HG03571 (cell line): ENCODE results near the gene ZNG1F.
"Not testable (repeated sequence)": the region's sequence is repeated elsewhere in the genome, so short reads cannot be mapped to it uniquely, and the experiment has no call there.

Experiments used
- ATAC-seq: cut with Tn5 transposase; IDR thresholded peaks from one replicate; pipeline ENCODE4 v1.9.1; 2021; ENCODE audit not compliant: unreplicated experiment

ZNG1F gene

GRCh38 chr9:41189217-41189616 lies at the start of gene ZNG1F:
TSS of gene ZNG1F (minus strand) at chr9:41189317. CDS start at chr9:41189258, 59 bp downstream.
- ATAC-seq = not testable (repeated sequence)

DNA sequence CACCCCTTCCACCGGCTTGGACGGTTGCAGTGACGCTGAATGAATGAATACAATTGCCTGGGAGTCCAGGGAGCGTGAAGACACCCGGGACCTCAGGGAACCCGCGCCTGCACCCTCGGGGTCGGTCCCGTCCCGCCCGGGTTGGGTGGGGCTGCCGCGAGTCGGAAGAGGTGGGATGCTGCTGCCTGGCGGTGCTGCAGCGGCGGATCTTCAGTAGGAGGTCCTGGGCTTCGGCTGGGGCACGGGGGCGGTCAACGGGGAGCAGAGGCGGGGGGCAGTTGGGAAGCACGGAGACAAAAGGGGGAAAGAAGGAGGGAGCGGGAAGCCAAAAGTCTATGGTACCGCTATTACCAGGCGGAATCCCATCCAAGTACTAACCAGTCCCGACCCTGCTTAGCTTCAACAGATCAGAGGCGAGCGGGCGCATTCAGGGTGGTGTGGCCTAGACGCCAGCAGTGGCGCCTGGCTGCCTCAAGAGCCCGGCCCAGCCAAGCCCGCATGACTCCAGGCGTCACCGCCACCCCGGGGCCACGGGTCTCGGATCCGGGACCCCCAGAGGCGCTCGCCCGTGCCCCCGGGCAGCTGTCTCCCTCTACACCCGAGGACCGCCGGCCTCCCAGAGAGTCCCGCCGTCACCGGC lies 48.1 kb upstream of the ZNG1F start:
- not testable (repeated sequence) for ATAC-seq

DNA sequence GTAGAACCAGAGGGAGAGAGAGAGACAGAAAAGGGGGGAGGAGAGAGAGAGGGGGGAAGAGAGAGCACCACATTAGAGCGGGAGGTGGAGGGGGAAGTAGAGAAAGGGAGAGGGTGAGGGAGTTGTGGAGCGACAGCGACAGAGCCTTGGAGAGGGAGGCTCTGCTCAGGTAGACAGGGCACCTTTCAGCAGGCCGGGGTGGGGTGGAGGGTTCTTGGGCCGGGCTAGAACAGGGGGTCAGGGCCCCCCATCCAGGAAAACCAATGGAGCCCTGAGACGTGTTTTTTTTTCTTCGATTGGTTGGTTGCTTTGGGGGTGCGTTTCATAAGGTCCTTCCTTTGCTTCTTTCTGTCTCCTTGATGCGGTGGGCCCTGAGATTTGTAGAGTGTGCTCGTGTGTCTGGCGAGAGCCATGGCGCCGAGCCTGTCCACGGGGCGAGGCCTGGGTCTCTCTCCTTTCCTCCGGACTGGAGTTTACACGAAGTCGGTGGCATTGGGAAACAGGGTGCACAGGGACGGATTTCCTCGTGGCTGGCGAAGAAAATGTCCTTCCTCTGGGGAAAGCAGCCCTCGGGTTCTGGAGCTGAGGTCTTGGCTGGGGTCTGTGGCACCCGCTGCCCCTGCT lies 47.5 kb upstream of the ZNG1F start:
- ATAC-seq = not testable (repeated sequence)

DNA sequence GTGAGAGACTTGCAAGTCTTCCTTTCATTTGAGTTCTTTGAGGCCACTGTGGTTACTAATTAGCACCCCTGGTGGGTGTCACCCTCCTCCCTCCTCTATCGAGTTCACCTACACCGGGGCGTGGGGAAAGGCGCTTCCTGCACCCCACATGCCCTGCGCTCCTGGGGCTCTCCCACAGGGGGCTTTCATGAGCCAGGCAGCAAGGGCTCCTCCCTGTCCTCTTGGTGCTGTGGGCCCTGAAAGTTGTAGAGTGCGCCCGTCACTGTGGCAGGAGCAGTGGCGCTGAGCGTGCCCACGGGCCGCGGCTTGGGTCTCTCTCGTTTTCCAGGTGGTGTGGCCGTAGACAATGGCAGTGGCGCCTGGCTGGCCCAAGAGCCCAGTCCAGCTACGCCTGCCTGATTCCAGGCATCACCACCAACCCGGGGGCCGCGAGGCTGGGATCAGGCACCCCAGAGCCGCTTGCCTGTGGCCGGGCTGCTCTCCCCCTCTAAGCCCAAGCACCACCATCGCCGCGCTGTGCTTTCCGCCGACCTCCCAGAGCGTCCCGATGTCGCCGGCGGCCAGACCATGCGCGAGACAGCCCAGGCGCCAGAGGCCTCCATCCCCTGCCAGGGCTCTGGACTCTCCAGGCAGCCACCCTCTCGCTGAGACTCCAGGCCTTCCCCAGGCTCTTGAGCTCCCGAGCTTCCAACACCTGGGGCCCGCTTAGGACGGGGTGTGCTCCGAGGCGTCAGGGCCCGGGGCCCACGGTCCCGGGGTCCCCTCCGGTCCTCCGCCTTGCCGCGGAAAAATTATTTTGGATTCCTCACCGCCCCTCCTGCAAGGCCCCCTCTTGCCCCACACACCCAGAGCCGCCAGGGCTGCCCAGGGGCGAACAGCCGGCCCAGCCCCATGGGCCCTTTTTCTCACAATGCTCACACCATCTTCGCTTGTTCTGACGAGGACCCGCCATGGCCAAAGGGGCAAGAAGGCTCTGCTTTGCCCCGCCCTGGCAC lies 46.0 kb upstream of the ZNG1F start:
- peak; percentile 100 for ATAC-seq

GRCh38 chr9:41234221-41234620 lies 45.1 kb upstream of the ZNG1F start:
- not testable (repeated sequence) for ATAC-seq

DNA sequence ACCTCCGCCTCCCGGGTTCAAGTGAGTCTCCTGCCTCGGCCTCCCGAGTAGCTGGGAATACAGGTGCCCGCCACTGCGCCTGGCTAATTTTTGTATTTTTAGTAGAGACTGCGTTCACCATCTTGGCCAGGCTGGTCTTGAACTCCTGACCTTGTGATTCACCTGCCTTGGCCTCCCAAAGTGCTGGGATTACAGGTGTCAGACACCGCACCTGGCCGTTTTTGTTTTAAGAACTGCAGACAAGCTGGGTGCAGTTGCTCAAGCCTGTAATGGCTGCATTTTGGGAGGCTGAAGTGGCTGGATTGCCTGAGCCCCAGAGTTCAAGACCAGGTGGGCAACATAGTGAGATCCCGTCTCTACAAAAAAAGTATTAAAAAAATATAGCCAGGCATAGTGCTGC lies 43.2 kb upstream of the ZNG1F start:
- ATAC-seq = not testable (repeated sequence)

- ATAC-seq = not testable (repeated sequence)
Measured at GRCh38 chr9:41230418-41230817, 41.3 kb upstream of the ZNG1F start.

GRCh38 chr9:41229408-41230401 lies 40.6 kb upstream of the ZNG1F start:
- ATAC-seq = peak; percentile 29

GRCh38 chr9:41219831-41220230 lies 30.7 kb upstream of the ZNG1F start:
- not testable (repeated sequence) for ATAC-seq

DNA sequence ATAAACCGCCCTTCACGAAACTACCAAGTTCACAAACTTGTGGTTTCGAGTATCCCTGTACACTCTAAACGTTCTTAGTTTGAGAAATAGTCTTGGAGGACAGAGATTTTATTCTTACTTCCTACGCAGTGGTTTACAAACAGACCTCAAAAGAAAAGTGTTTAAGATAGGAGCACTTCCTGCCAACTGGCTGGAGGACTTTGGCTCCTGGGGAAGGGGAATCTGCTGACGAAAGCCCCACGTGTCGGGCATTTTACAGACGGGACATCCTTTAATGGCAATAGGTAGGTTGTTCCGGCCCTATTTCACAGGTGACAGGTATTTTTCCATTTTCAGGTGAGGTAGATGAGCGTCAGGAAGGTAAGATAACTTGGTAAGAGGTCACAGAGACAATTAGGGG lies 678 bp downstream of the ZNG1F start:
- not testable (repeated sequence) for ATAC-seq

DNA sequence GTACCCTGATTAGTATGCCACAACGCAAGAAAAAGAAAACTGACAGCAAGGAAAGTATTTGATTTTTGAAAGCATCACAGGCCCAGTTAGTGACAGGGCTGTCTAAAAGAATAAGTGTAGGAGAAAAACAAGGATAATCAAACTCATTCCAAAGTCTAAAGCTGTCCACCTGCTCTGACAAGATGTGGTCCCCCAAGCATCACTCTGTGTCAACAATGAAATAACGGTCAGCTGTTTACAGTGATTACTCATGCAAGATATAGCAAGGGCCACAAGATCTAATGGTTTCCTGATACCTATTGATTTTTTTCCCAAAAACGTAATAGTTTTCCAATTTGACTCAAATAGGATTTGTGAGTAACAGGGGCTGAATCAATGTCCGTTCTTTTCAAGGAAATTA lies 14.1 kb downstream of the ZNG1F start:
- ATAC-seq = not testable (repeated sequence)

DNA sequence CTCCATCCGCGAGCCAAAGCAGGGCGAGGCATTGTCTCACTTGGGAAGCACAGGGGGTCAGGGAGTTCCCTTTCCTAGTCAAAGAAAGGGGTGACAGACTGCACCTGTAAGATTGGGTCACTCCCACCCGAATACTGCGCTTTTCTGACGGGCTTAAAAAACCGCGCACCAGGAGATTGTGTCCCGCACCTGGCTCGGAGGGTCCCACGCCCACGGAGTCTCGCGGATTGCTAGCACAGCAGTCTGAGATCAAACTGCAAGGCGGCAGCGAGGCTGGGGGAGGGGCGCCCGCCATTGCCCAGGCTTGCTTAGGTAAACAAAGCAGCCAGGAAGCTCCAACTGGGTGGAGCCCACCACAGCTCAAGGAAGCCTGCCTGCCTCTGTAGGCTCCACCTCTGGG lies 39.0 kb downstream of the ZNG1F start:
- not testable (repeated sequence) for ATAC-seq

DNA sequence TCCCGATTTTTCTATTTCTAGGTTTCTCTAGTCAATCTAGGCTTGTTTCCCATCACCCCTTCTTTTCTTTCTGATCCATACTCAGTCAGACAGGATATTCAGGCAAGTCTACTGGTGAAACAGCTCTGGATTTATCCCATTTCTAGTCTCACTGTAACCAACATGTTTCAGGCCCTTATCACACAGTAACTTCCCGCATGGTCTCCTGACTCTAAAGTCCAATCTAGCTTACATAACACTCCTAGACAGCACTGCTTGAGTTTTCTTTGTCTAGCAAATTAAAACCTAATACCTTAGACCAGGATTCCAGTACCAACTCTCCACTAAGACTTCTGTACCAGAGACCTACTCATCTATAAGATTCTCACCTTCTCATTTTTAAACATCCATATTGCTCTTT lies 47.2 kb downstream of the ZNG1F start:
- not testable (repeated sequence) for ATAC-seq

DNA sequence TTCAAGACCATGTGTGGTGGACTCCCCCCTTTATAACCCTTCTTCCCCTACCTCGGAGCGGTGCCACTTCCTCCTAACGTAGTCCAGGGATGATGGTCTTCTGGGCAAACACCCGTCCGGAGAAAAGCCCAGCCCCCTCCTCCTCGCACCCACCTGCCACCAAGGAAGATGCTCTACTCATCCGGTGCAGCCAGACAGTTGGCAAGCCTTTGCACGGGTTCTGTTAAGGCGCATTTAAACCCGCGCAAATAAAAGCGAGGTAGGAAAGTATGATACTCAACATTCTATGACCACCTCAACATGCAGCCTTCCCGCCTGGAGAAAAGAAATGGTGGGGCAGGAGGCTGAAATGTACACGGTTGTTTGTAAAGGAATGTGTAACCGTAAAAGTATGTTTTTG lies 60.5 kb downstream of the ZNG1F start, which contains the start of gene FOXD4L6:
TSS of gene FOXD4L6 (minus strand) at position 101 of the 400 bp plus-strand sequence. CDS start 298 bp downstream, outside the sequence.
- not testable (repeated sequence) for ATAC-seq

DNA sequence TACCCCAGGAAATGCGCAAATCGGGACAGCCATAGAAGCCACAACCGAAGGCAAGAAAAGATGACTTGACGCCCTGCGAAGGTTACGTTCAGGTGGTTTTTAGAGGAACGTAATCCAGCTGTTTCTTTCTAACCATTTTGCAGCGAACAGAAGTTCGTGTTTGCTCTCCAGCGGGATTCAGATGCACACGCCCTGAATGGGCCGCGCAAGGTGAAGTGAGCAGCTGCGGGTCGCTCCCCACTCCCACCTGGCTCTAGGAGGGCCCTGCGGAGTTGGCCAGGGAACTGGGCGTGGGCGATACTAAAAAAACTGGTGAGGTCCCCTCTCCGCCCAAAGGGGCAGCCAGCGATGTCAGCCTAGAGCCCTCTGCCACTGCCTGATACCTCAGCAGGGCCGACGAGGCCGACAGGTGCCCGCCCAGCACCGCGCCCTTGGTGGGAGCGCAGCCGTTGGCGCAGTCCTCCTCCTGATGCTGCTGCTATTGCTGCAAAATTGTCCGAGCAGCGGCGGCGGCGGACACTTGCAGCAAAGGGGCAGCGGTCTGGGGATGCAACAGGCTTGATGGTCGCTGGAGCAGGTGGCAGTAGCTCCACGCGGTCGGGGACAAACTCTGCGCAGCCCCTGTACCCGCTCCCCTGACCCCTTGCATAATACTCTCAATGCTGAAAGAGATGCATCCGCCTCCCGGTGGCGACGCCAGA lies 62.2 kb downstream of the ZNG1F start:
- ATAC-seq = not testable (repeated sequence)

GRCh38 chr9:41125936-41126335 lies 63.2 kb downstream of the ZNG1F start:
- not testable (repeated sequence) for ATAC-seq

DNA sequence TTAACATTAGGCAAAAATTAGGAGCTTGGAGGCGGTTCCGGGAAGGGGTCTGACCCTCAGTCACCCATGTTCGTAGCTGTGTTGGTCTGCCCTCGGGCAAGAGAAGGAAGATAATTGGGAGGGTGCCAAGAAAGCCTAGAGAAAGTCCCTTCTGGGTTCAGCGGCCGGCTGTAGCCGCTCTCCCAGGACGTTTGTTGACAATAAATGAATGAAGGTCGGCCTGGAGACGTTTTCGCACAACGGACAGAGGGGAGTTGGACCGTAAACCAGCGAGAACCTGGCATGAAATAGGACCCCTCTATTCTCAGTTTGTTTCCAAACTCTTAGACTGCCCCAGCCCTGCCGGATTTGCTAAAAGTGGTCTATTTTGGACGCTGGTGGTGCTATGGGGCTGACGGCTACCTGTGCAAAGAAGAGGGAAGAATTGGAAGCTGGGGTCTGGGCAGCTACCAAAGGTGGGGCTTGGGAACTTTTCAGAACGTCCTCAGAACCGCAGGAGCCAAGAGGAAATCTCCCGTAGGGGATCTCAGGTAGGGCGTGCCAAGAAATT lies 63.9 kb downstream of the ZNG1F start:
- not testable (repeated sequence) for ATAC-seq

- ATAC-seq = not testable (repeated sequence)
Measured at GRCh38 chr9:41124250-41125108, 64.6 kb downstream of the ZNG1F start.
